HFF-Myc (cell line): ENCODE data around the gene CD28.

Source experiments
- DNase-seq: peaks from one replicate; pipeline ENCODE4 v3.0.0-alpha.2; 2011; ENCODE audit warnings: low read depth; ENCODE audit errors: extremely low read depth
- H3K4me3 ChIP-seq: replicated peaks from 2 replicates; pipeline ENCODE4 v1.5.1; 2011; ENCODE audit warnings: low read depth, mild to moderate bottlenecking, control low read depth, low read length
- CTCF ChIP-seq: IDR thresholded peaks from 2 replicates; pipeline ENCODE4 v1.5.1; 2012; ENCODE audit warnings: mild to moderate bottlenecking, low read depth, low read length, control low read depth; ENCODE audit errors: missing control alignments

CD28 gene

DNA sequence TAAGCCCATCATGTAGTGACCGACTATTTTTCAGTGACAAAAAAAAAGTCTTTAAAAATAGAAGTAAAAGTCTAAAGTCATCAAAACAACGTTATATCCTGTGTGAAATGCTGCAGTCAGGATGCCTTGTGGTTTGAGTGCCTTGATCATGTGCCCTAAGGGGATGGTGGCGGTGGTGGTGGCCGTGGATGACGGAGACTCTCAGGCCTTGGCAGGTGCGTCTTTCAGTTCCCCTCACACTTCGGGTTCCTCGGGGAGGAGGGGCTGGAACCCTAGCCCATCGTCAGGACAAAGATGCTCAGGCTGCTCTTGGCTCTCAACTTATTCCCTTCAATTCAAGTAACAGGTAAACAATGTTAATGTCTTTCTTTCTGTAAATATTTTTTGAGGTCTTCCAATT lies at the start of gene CD28:
TSS of gene CD28 (plus strand) at position 237 of the 400 bp plus-strand sequence. CDS start at position 295, 58 bp downstream.
- no peak for DNase-seq
- TF ChIP-seq CTCF = no peak
- H3K4me3 ChIP-seq = no peak within 1 kb of the TSS

GRCh38 chr2:203659331-203660049 lies 46.9 kb upstream of the CD28 start:
- TF ChIP-seq CTCF = no peak
- H3K4me3 ChIP-seq = no peak overlapping the region
- no peak for DNase-seq

DNA sequence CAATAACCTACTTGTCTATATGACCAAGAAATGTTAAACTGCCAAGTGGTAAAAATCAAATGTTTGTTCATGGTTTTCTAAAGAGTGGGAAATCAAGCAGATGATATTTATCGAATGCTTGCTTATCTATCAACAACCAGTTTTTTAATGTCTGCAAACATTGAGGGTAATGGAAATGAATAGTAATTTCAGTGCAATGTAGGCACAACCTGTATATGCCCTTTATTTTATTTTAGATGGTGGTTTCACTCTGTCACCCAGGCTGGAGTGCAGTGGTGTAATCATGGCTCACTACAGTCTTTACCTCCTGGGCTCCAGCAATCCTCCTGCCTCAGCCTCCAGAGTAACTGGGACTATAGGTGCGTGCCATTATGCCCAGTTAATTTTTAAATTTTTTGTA lies 46.0 kb upstream of the CD28 start:
- DNase-seq = no peak
- TF ChIP-seq CTCF = no peak
- H3K4me3 ChIP-seq = no peak overlapping the region

- TF ChIP-seq CTCF = no peak
- DNase-seq = no peak
Measured at GRCh38 chr2:203661279-203661908, 45.0 kb upstream of the CD28 start.

DNA sequence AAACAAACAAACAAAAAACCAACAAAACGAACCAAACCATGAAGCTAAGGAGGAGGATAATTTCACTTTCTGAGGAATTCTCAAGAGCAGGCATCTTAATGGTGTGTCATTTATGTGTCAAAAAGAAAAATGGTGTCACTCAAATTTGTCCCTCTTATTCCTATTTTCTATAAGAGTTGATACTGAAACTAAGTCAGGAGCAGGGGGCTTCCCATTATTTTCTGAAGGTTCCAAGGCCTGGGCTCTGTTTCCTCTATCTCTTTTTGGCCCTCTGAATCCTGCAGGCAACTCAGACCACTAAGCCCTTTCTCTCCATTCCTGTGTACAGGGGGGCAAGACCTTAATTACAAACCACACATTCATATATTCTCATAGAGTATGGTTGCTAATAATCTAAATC lies 44.0 kb upstream of the CD28 start:
- no peak overlapping the region for H3K4me3 ChIP-seq
- DNase-seq = no peak
- TF ChIP-seq CTCF = no peak

More at GRCh38 chr2:203661279-203661908, 45.0 kb upstream of the CD28 start:
- no peak overlapping the region for H3K4me3 ChIP-seq

- no peak overlapping the region for H3K4me3 ChIP-seq
- no peak for TF ChIP-seq CTCF
- no peak for DNase-seq
Measured at GRCh38 chr2:203662951-203663350, 43.5 kb upstream of the CD28 start.
